AG09309 (cell line): ENCODE measurements around the gene IDS.

Source experiments
- DNase-seq: peaks from one replicate; pipeline ENCODE4 v3.0.0-alpha.2; 2010; ENCODE audit warnings: low read depth
- H3K4me3 ChIP-seq: 2 replicates; pipeline ENCODE4 v1.5.1; 2011; ENCODE audit warnings: mild to moderate bottlenecking, low read depth, low read length, moderate library complexity; ENCODE audit not compliant: control insufficient read depth
- CTCF ChIP-seq: IDR thresholded peaks from 2 replicates; pipeline ENCODE4 v1.5.1; 2011; ENCODE audit warnings: mild to moderate bottlenecking, low read depth, low read length, inconsistent platforms; ENCODE audit not compliant: insufficient read depth, control insufficient read depth; ENCODE audit errors: missing control alignments

The IDS gene

DNA sequence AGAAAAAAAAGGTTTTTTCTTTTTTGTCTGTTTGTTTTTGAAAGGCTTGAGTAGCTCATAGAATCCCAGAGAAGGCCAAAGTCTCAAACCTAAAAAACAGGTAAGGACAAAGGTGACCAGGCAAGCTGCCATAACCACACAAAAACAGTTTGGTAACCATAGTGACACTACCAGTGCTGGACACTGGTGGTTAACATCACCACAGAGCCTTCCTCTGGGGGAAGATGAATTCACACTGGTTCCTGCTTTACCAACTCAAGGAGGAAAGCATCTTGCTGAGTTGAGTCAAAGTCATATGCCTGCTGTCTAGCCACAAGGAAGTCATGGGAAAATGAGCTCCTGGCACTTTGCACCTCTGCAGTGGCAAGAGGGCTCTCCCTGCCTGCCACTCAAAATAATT, 32.5 kb downstream of the IDS start:
- no peak for DNase-seq
- H3K4me3 ChIP-seq, result no peak overlapping the region
- no peak for TF ChIP-seq CTCF

- DNase-seq, result no peak
- H3K4me3 ChIP-seq, result no peak overlapping the region
- no peak for TF ChIP-seq CTCF
Measured at GRCh38 chrX:149471397-149471796, 33.7 kb downstream of the IDS start.

DNA sequence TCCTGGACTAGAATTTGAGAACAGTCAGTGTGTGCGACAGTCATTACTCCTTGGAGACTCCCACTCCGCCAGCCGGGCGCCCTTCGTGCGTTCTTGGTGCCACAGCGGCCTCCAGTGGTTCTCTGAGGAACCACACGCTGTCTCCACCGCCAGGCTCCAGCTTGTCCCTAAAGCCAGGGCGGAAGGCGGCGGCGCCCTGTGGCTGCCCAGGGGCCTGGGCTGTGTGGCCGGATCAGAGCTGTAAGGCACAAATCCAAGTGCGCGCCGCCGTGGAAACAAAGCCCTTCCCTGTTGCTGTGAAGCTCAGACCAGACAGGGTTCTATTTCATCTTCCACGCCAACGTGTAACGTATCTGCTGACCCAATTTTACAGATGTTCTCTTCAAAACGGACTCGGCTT, 34.2 kb downstream of the IDS start:
- no peak overlapping the region; the same call in 1 of the 2 replicates for H3K4me3 ChIP-seq
- TF ChIP-seq CTCF, result peak; percentile 93
- DNase-seq, result peak; percentile 8

DNA sequence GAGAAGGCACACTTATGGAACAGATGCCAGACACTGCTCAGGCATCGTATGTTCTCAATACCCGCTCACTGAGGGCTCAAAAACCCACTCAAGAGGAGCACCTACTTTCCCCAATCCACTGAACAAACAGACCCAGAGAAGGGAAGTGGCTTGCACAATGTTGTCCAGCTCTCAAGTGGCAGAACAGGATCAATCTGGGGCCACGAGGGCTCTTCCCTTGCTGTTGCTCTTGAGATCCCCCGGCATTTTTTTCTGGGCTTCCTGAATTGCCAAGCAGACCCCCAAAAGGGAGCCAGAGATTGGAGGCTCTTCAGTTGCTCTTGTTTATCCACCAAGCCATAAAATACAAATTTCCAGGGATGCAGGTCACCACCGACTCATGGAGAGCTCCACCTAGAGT, 35.7 kb downstream of the IDS start:
- no peak for TF ChIP-seq CTCF
- no peak overlapping the region for H3K4me3 ChIP-seq
- no peak for DNase-seq

DNA sequence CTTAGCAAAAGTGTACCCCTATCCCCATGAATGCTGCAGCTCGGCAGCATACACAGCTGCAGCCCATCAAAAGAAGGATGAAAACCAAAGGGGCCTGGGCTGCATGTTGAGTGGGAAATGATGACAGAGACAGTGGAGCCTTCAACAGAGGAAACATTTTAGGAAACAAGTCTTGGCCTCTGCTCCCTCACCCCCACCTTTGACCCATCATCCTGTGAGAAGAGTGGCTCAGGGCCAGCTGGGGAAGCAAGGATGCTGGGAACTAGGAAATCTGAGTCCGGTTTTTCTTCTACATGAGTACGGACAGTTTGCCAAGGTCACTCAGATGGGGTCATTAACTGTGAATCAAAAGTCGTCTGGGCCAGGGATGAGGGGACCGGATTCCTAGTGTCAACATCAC, 37.2 kb downstream of the IDS start:
- no peak overlapping the region for H3K4me3 ChIP-seq
- TF ChIP-seq CTCF, result no peak
- no peak for DNase-seq

DNA sequence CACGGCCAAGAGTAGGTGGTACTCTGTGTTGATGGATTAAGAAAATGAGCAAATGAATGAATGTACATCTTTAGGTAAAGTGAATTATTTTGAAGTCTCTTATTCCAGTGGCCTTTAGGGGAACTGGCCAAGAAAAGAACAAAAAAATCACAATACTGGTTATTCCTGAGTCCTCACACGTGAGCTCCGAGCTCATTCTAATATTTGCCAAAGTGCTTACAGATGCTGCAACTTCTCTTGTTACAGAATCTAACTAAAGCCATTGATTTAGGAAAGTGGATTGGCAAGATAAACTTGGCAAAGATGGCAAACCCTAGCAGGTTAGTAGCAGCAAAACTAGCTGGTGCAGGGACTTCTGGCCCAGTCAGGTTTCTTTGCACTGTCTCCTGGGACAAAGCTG, 37.6 kb downstream of the IDS start:
- no peak for DNase-seq
- H3K4me3 ChIP-seq, result no peak overlapping the region
- no peak for TF ChIP-seq CTCF

DNA sequence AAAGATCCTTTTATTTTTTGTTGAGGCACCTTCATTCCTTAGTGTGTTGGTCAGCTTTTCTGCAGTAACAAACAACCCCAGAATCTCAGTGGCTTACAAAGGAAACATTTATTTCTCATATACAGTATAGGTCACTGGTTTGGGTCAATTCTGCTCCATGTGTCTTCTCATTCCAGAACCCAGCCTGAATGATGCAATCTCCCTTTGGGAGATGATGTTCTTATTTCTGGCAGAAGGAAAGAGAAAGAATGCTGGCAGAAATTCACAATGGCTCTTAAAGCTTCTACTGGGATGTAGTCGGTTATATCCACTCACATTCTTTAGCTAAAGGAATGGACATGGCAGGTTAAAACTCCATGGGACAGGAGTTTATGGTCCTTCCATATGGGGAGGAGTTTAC, 42.3 kb downstream of the IDS start:
- peak; percentile 7 for DNase-seq
- H3K4me3 ChIP-seq, result no peak overlapping the region
- TF ChIP-seq CTCF, result no peak
